HG03103 (cell line): Measurements from ENCODE around the gene SYTL2.
"Not testable (repeated sequence)": the region's sequence is repeated elsewhere in the genome, so short reads cannot be mapped to it uniquely, and the experiment has no call there.

Experiments
- ATAC-seq: cut with Tn5 transposase; IDR thresholded peaks from one replicate; pipeline ENCODE4 v1.9.1; 2021; ENCODE audit warnings: low read depth; ENCODE audit not compliant: unreplicated experiment

SYTL2 gene

GRCh38 chr11:85810871-85811611 lies at the start of gene SYTL2:
TSS of gene SYTL2 (minus strand) at chr11:85811141. CDS start at chr11:85757725, 53,416 bp downstream.
- ATAC-seq, result peak; percentile 78

GRCh38 chr11:85859541-85859940 lies 48.6 kb upstream of the SYTL2 start:
- not testable (repeated sequence) for ATAC-seq

GRCh38 chr11:85857098-85857497 lies 46.2 kb upstream of the SYTL2 start:
- ATAC-seq, result no peak

- no peak for ATAC-seq
These were observed 44.4 kb upstream of the SYTL2 start, which contains the start of gene CCDC83 for GRCh38 chr11:85855341-85855656. TSS of gene CCDC83 (plus strand) at chr11:85855383. CDS start at chr11:85865124, 9,741 bp downstream.

- ATAC-seq, result peak; percentile 99
These were observed 43.8 kb upstream of the SYTL2 start for GRCh38 chr11:85854557-85855340.

GRCh38 chr11:85854212-85854556 lies 43.2 kb upstream of the SYTL2 start:
- no peak for ATAC-seq

- not testable (repeated sequence) for ATAC-seq
These were observed 42.6 kb upstream of the SYTL2 start for GRCh38 chr11:85853541-85853940.

- ATAC-seq, result not testable (repeated sequence)
These were observed 41.8 kb upstream of the SYTL2 start for GRCh38 chr11:85852754-85853153.

- no peak for ATAC-seq
These were observed 37.6 kb upstream of the SYTL2 start for GRCh38 chr11:85848556-85848955.

GRCh38 chr11:85848006-85848405 lies 37.1 kb upstream of the SYTL2 start:
- no peak for ATAC-seq

- ATAC-seq, result no peak
These were observed 36.5 kb upstream of the SYTL2 start for GRCh38 chr11:85847436-85847835.

- ATAC-seq, result no peak
These were observed 34.2 kb upstream of the SYTL2 start for GRCh38 chr11:85845124-85845631.

GRCh38 chr11:85844439-85845123 lies 33.6 kb upstream of the SYTL2 start:
- no peak for ATAC-seq

- no peak for ATAC-seq
These were observed 33.0 kb upstream of the SYTL2 start for GRCh38 chr11:85843929-85844328.

- not testable (repeated sequence) for ATAC-seq
These were observed 30.0 kb upstream of the SYTL2 start for GRCh38 chr11:85840932-85841331.

GRCh38 chr11:85835729-85836128 lies 24.8 kb upstream of the SYTL2 start:
- ATAC-seq, result no peak

- ATAC-seq, result no peak
These were observed 24.3 kb upstream of the SYTL2 start for GRCh38 chr11:85835263-85835662.

- ATAC-seq, result no peak
These were observed 20.1 kb upstream of the SYTL2 start for GRCh38 chr11:85831050-85831449.

GRCh38 chr11:85829172-85829571 lies 18.2 kb upstream of the SYTL2 start:
- ATAC-seq, result no peak

GRCh38 chr11:85828640-85828978 lies 17.7 kb upstream of the SYTL2 start:
- ATAC-seq, result no peak
